Right atrium auricular region (tissue), 2 donors: Measurements from ENCODE around the gene EREG. TPM values are rescaled to one million over a fixed set of nuclear protein-coding genes. Genes with fewer than 3 reads are reported as not detected.

Experiments
- DNase-seq: peaks from one replicate; pipeline ENCODE4 v3.0.0-alpha.2; 2019; ENCODE audit warnings: low spot score
- H3K27ac ChIP-seq, 2 donors: fragments of 200-600 bp; sonication (generic); 1 replicate in 1 of 2; 2 replicates in 1 of 2; pipeline ENCODE4 v1.5.1; 2016 to 2019
- H3K27me3 ChIP-seq, 2 donors: fragments of 200-600 bp; sonication (generic); one replicate each; pipeline versions ENCODE4 v1.5.1 to v1.6.0; 2017 to 2019
- H3K36me3 ChIP-seq: fragments of 200-600 bp; sonication (generic); one replicate; pipeline ENCODE4 v1.5.1; 2016
- H3K4me1 ChIP-seq, 2 donors: fragments of 200-600 bp; sonication (generic); one replicate each; pipeline versions ENCODE4 v1.5.1 to v1.6.0; 2017 to 2019
- H3K4me3 ChIP-seq, 2 donors: fragments of 200-600 bp; sonication (generic); 1 replicate in 1 of 2; 2 replicates in 1 of 2; pipeline ENCODE4 v1.5.1; 2017 to 2019; ENCODE audit warnings: mild to moderate bottlenecking in 1 of 2, moderate library complexity in 1 of 2
- H3K9me3 ChIP-seq, 2 donors: fragments of 200-600 bp; sonication (generic); one replicate each; pipeline ENCODE4 v1.5.1; 2019
- CTCF ChIP-seq, 2 donors: fragments of 200-600 bp; sonication (generic); IDR thresholded peaks; one replicate each; pipeline ENCODE4 v1.5.1; 2019; ENCODE audit warnings: antibody characterized with exemption in 2 of 2
- total RNA-seq, 2 donors: library from RNA; depleted of rRNA; stranded (reverse); fragments of >200 nt; gene quantifications; one replicate each; pipeline ENCODE4 v1.1.0, GENCODE V29; 2016

The EREG gene
- total RNA-seq, 2 donors from 2014 or later: 0.31 to 3.1 TPM

- Histone ChIP-seq H3K27me3 (no peaks in the 10 kb centered on the region), H3K27ac (no peak overlapping the region), H3K9me3 (no peaks in the 10 kb centered on the region), H3K4me1 (peaks cover 0 to 19% of the 10 kb centered on the region in 2 donors), H3K4me3 (no peak overlapping the region), H3K36me3 (no peaks in the 10 kb centered on the region)
- TF ChIP-seq CTCF (IDR thresholded peaks at IDR 0.05): no peak
- DNase-seq: no peak
These were observed 53.2 kb downstream of the EREG start for GRCh38 chr4:74418063-74418670.

GRCh38 chr4:74420863-74421262, 55.9 kb downstream of the EREG start:
- no peak for DNase-seq
- no peak for TF ChIP-seq CTCF (IDR thresholded peaks at IDR 0.05)
- no peaks in the 10 kb centered on the region for H3K27me3 ChIP-seq
- H3K36me3 ChIP-seq: no peaks in the 10 kb centered on the region
- H3K4me1 ChIP-seq: peaks cover 0 to 25% of the 10 kb centered on the region in 2 donors
- H3K4me3 ChIP-seq: no peak overlapping the region
- no peak overlapping the region for H3K27ac ChIP-seq
- H3K9me3 ChIP-seq: no peaks in the 10 kb centered on the region

GRCh38 chr4:74423104-74423503, 58.2 kb downstream of the EREG start:
- no peak for TF ChIP-seq CTCF (IDR thresholded peaks at IDR 0.05)
- Histone ChIP-seq H3K4me1 (peaks cover 0 to 23% of the 10 kb centered on the region in 2 donors), H3K27ac (peak overlapping the region; percentile 44 to 75), H3K4me3 (no peak overlapping the region), H3K9me3 (no peaks in the 10 kb centered on the region), H3K27me3 (no peaks in the 10 kb centered on the region), H3K36me3 (no peaks in the 10 kb centered on the region)
- no peak for DNase-seq

GRCh38 chr4:74424111-74424510, 59.2 kb downstream of the EREG start:
- Histone ChIP-seq H3K27me3 (no peaks in the 10 kb centered on the region), H3K9me3 (no peaks in the 10 kb centered on the region), H3K36me3 (no peaks in the 10 kb centered on the region), H3K4me3 (no peak overlapping the region), H3K27ac (peak overlapping the region in 1 of 2 donors; percentile 75), H3K4me1 (peaks cover 0 to 18% of the 10 kb centered on the region in 2 donors)
- DNase-seq: no peak
- TF ChIP-seq CTCF (IDR thresholded peaks at IDR 0.05): no peak

GRCh38 chr4:74426101-74426500, 61.2 kb downstream of the EREG start:
- Histone ChIP-seq H3K4me1 (peaks cover 0 to 25% of the 10 kb centered on the region in 2 donors), H3K4me3 (no peak overlapping the region)
- no peak for DNase-seq

More at GRCh38 chr4:74426101-74426500, 61.2 kb downstream of the EREG start:
- TF ChIP-seq CTCF (IDR thresholded peaks at IDR 0.05): no peak
- no peak overlapping the region for H3K27ac ChIP-seq
- no peaks in the 10 kb centered on the region for H3K9me3 ChIP-seq
- no peaks in the 10 kb centered on the region for H3K27me3 ChIP-seq
- H3K36me3 ChIP-seq: no peaks in the 10 kb centered on the region
